SK-N-SH (cell line): ENCODE measurements around the gene PALM. TPM values are rescaled to one million over a fixed set of nuclear protein-coding genes. Genes with fewer than 3 reads are reported as not detected.

ENCODE experiments used
- CTCF ChIA-PET: fragments of 300-600, 350-600 bp; formaldehyde crosslinking; extraction: SDS; loops from one replicate; lab custom pipeline; 2021; lab: Yijun Ruan, JAX
- POLR2A ChIA-PET: fragments of 350-600 bp; sonication (Branson Sonifier 250); formaldehyde crosslinking; extraction: SDS; loops from one replicate; lab custom pipeline; 2020; ENCODE audit warnings: antibody characterized with exemption, inconsistent platforms; lab: Yijun Ruan, JAX
- DNase-seq: peaks from one replicate; pipeline ENCODE4 v3.0.0; 2012
- H2AFZ ChIP-seq: fragments of 200-600 bp; sonication (generic); 2 replicates; pipeline ENCODE4 v1.8.1; 2016; ENCODE audit warnings: antibody characterized with exemption, mild to moderate bottlenecking, low read depth
- H3F3A ChIP-seq: fragments of 200-600 bp; sonication (generic); replicated peaks from 2 replicates; pipeline ENCODE3; 2016; ENCODE audit warnings: antibody characterized with exemption, mild to moderate bottlenecking; ENCODE audit not compliant: insufficient read depth
- H3K27ac ChIP-seq, 2 experiments: fragments of 200-500 bp in 1 of 2; fragments of 200-600 bp in 1 of 2; sonication (Bioruptor generic) in 1 of 2; sonication (generic), shearing (Covaris generic) in 1 of 2; 2 replicates each; pipeline versions ENCODE4 v1.5.1 to v1.6.1; 2014 to 2016; ENCODE audit warnings: low read depth in 2 of 2, inconsistent platforms in 1 of 2, low read length in 1 of 2, mild to moderate bottlenecking in 1 of 2, mixed read lengths in 1 of 2
- H3K27me3 ChIP-seq: fragments of 200-600 bp; sonication (generic), shearing (Covaris generic); 2 replicates; pipeline ENCODE4 v1.6.1; 2016; ENCODE audit warnings: mixed run types; ENCODE audit not compliant: insufficient read depth
- H3K36me3 ChIP-seq, 2 experiments: fragments of 200-500 bp in 1 of 2; fragments of 200-600 bp in 1 of 2; sonication (Bioruptor generic) in 1 of 2; sonication (generic) in 1 of 2; replicated peaks in 1 of 2; 2 replicates each; pipeline versions ENCODE3 to v1.5.1; 2014 to 2016; ENCODE audit warnings: low read length in 1 of 2, mild to moderate bottlenecking in 1 of 2; ENCODE audit not compliant: insufficient read depth in 2 of 2, control insufficient read depth in 1 of 2
- H3K4me1 ChIP-seq, 2 experiments: fragments of 200-500 bp in 1 of 2; fragments of 200-600 bp in 1 of 2; sonication (Bioruptor generic) in 1 of 2; sonication (generic), shearing (Covaris generic) in 1 of 2; 2 replicates each; pipeline versions ENCODE4 v1.5.1 to v1.6.1; 2014 to 2016; ENCODE audit warnings: low read depth in 1 of 2, low read length in 1 of 2, mixed run types in 1 of 2; ENCODE audit not compliant: insufficient read depth in 2 of 2, control insufficient read depth in 1 of 2
- H3K4me2 ChIP-seq: fragments of 200-600 bp; sonication (generic), shearing (Covaris generic); 2 replicates; pipeline ENCODE4 v1.6.1; 2017; ENCODE audit warnings: mixed run types
- H3K4me3 ChIP-seq, 2 experiments: fragments of 200-500 bp in 1 of 2; fragments of 200-600 bp in 1 of 2; sonication (Bioruptor generic) in 1 of 2; sonication (generic), shearing (Covaris generic) in 1 of 2; 2 replicates each; pipeline versions ENCODE4 v1.5.1 to v1.8.1; 2014 to 2016; ENCODE audit warnings: low read depth in 2 of 2, inconsistent platforms in 1 of 2, low read length in 1 of 2, mild to moderate bottlenecking in 1 of 2, mixed read lengths in 1 of 2, moderate library complexity in 1 of 2
- H3K79me2 ChIP-seq: fragments of 200-600 bp; sonication (generic); 2 replicates; pipeline ENCODE4 v1.8.1; 2017; ENCODE audit warnings: mild to moderate bottlenecking; ENCODE audit not compliant: insufficient read depth
- H3K9ac ChIP-seq: fragments of 200-600 bp; sonication (generic); 2 replicates; pipeline ENCODE4 v1.6.1; 2017; ENCODE audit warnings: mixed run types
- H3K9me2 ChIP-seq: fragments of 200-600 bp; sonication (generic); 2 replicates; pipeline ENCODE4 v1.6.1; 2017; ENCODE audit warnings: mixed run types
- H3K9me3 ChIP-seq: fragments of 200-600 bp; sonication (generic); 2 replicates; pipeline ENCODE4 v1.6.1; 2017; ENCODE audit warnings: mixed run types, mild to moderate bottlenecking, moderate library complexity
- H4K20me1 ChIP-seq: fragments of 200-600 bp; sonication (generic); 2 replicates; pipeline ENCODE4 v1.6.1; 2017; ENCODE audit warnings: mild to moderate bottlenecking, mixed run types; ENCODE audit not compliant: insufficient read depth
- ELF1 ChIP-seq: IDR thresholded peaks from 2 replicates; pipeline ENCODE4 v1.4.0; 2012
- EZH2phosphoT487 ChIP-seq: fragments of 200-600 bp; sonication (generic); IDR thresholded peaks from 2 replicates; pipeline ENCODE4 v1.6.1; 2017; ENCODE audit warnings: low read depth, mixed run types, mild to moderate bottlenecking, antibody characterized with exemption, moderate library complexity, borderline replicate concordance
- FOXJ3 ChIP-seq: sonication (generic); formaldehyde crosslinking; IDR thresholded peaks from 2 replicates; pipeline ENCODE4 v1.5.1; 2020; ENCODE audit warnings: mild to moderate bottlenecking, missing genetic modification reagents
- GABPA ChIP-seq: IDR thresholded peaks from 2 replicates; pipeline ENCODE4 v1.4.0; 2012; ENCODE audit warnings: low read depth, mild to moderate bottlenecking
- GATA2 ChIP-seq: sonication (generic); formaldehyde crosslinking; IDR thresholded peaks from 2 replicates; pipeline ENCODE4 v1.5.0; 2020; ENCODE audit warnings: mild to moderate bottlenecking, missing genetic modification reagents
- MEF2A ChIP-seq: IDR thresholded peaks from 2 replicates; pipeline ENCODE4 v1.4.0; 2012; ENCODE audit warnings: low read depth, borderline replicate concordance
- MXI1 ChIP-seq: IDR thresholded peaks from 2 replicates; pipeline ENCODE4 v1.6.1; 2012; ENCODE audit warnings: mild to moderate bottlenecking, low read depth, low read length, improper control_type of control experiment
- NFIC ChIP-seq: IDR thresholded peaks from 2 replicates; pipeline ENCODE4 v1.4.0; 2012; ENCODE audit warnings: borderline replicate concordance
- NRF1 ChIP-seq: IDR thresholded peaks from 2 replicates; pipeline ENCODE4 v1.6.1; 2012; ENCODE audit warnings: low read depth, mild to moderate bottlenecking, low read length
- RAD21 ChIP-seq: IDR thresholded peaks from 2 replicates; pipeline ENCODE4 v1.6.1; 2012; ENCODE audit warnings: mild to moderate bottlenecking, low read length
- SMC3 ChIP-seq: IDR thresholded peaks from 2 replicates; pipeline ENCODE4 v1.6.1; 2012; ENCODE audit warnings: low read depth, low read length, improper control_type of control experiment
- TAF1 ChIP-seq: IDR thresholded peaks from 2 replicates; pipeline ENCODE4 v1.6.1; 2012; ENCODE audit warnings: low read depth, mild to moderate bottlenecking, low read length, moderate library complexity, borderline replicate concordance
- TCF12 ChIP-seq: IDR thresholded peaks from 2 replicates; pipeline ENCODE4 v1.4.0; 2012
- YY1 ChIP-seq: IDR thresholded peaks from 2 replicates; pipeline ENCODE4 v1.4.0; 2012; ENCODE audit warnings: low read depth, mild to moderate bottlenecking
- WGBS: methylation state at CpG from one replicate; pipeline ENCODE4 v1.1.6; 2017; ENCODE audit warnings: low lambda C conversion rate; 5-methylcytosine and 5-hydroxymethylcytosine counted together
- polyA plus RNA-seq, 3 experiments: library from polyadenylated mRNA; depleted of rRNA; stranded (reverse); fragments of >200 nt; gene quantifications; 2 replicates each; pipeline ENCODE4 v1.2.3, GENCODE V29; 2012
- TF ChIP-seq, protein P1 (sequence below): IDR thresholded peaks from 2 replicates; pipeline ENCODE4 v1.6.1; 2012; ENCODE audit warnings: mild to moderate bottlenecking, low read depth, low read length, moderate library complexity
- TF ChIP-seq, protein P2 (sequence below): IDR thresholded peaks from 2 replicates; pipeline ENCODE4 v1.4.0; 2012; ENCODE audit warnings: low read depth
- TF ChIP-seq, protein P3 (sequence below): fragments of 150-350 bp; IDR thresholded peaks from 2 replicates; pipeline ENCODE4 v1.6.1; 2016; ENCODE audit warnings: mild to moderate bottlenecking, low read depth, low read length
- TF ChIP-seq, protein P4 (sequence below): fragments of 150-350 bp; IDR thresholded peaks from 2 replicates; pipeline ENCODE4 v1.6.1; 2017; ENCODE audit warnings: antibody characterized with exemption, low read length, low read depth, borderline replicate concordance
- TF ChIP-seq, protein P5 (sequence below): IDR thresholded peaks from 2 replicates; pipeline ENCODE4 v1.4.0; 2012; ENCODE audit warnings: low read depth, borderline replicate concordance
- TF ChIP-seq, protein P6 (sequence below): fragments of 200-600 bp; sonication (generic); IDR thresholded peaks from 2 replicates; pipeline ENCODE4 v1.6.1; 2017; ENCODE audit warnings: antibody characterized with exemption, mild to moderate bottlenecking, moderate library complexity

Gene PALM
- polyA plus RNA-seq, 1 of the 3 experiments (the other 2 are of a cell fraction): 15.6 TPM

DNA sequence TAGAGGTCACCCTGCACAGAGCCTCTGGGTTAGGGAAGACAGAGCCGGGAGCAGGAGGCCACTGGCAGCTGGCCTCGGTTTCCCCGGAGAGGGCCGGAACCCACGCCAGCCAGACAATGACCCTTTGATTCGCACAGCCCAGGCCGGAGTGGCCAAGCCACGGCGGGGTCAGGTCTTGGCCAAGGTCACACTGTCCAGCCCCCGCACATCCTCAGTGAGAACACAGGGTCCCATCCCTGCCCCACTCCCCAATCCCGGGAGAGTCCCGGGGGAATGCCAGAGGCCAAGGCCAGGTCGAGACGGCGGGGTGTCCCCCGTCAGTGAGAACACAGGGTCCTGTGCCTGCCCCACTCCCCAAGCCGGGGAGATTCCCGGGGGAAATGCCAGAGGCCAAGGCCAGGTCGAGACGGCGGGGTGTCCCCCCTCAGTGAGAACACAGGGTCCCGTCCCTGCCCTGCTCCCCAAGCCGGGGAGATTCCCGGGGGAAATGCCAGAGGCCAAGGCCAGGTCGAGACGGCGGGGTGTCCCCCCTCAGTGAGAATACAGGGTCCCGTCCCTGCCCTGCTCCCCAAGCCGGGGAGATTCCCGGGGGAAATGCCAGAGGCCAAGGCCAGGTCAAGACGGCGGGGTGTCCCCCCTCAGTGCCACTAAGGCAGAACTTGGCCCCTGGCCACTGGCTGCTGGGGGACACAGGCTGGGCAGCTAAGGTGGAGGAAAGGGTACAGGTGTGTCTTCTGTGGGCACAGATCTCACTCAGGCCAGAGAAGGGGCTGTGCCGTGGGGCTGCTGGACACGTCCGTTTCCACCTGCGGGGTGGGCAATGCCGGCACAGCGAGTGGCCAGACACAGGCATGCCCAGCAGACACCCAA, 34.2 kb upstream of the PALM start:
- TF ChIP-seq GATA2 (CRISPR knock-in tag): no peak
- TF ChIP-seq, protein P1, sequence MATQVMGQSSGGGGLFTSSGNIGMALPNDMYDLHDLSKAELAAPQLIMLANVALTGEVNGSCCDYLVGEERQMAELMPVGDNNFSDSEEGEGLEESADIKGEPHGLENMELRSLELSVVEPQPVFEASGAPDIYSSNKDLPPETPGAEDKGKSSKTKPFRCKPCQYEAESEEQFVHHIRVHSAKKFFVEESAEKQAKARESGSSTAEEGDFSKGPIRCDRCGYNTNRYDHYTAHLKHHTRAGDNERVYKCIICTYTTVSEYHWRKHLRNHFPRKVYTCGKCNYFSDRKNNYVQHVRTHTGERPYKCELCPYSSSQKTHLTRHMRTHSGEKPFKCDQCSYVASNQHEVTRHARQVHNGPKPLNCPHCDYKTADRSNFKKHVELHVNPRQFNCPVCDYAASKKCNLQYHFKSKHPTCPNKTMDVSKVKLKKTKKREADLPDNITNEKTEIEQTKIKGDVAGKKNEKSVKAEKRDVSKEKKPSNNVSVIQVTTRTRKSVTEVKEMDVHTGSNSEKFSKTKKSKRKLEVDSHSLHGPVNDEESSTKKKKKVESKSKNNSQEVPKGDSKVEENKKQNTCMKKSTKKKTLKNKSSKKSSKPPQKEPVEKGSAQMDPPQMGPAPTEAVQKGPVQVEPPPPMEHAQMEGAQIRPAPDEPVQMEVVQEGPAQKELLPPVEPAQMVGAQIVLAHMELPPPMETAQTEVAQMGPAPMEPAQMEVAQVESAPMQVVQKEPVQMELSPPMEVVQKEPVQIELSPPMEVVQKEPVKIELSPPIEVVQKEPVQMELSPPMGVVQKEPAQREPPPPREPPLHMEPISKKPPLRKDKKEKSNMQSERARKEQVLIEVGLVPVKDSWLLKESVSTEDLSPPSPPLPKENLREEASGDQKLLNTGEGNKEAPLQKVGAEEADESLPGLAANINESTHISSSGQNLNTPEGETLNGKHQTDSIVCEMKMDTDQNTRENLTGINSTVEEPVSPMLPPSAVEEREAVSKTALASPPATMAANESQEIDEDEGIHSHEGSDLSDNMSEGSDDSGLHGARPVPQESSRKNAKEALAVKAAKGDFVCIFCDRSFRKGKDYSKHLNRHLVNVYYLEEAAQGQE: no peak
- TF ChIP-seq, protein P2, sequence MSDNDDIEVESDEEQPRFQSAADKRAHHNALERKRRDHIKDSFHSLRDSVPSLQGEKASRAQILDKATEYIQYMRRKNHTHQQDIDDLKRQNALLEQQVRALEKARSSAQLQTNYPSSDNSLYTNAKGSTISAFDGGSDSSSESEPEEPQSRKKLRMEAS: no peak
- TF ChIP-seq SMC3: no peak
- no peak for TF ChIP-seq TAF1
- TF ChIP-seq MXI1: no peak
- TF ChIP-seq, protein P3, sequence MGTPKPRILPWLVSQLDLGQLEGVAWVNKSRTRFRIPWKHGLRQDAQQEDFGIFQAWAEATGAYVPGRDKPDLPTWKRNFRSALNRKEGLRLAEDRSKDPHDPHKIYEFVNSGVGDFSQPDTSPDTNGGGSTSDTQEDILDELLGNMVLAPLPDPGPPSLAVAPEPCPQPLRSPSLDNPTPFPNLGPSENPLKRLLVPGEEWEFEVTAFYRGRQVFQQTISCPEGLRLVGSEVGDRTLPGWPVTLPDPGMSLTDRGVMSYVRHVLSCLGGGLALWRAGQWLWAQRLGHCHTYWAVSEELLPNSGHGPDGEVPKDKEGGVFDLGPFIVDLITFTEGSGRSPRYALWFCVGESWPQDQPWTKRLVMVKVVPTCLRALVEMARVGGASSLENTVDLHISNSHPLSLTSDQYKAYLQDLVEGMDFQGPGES: no peak
- TF ChIP-seq, protein P4, sequence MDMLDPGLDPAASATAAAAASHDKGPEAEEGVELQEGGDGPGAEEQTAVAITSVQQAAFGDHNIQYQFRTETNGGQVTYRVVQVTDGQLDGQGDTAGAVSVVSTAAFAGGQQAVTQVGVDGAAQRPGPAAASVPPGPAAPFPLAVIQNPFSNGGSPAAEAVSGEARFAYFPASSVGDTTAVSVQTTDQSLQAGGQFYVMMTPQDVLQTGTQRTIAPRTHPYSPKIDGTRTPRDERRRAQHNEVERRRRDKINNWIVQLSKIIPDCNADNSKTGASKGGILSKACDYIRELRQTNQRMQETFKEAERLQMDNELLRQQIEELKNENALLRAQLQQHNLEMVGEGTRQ: no peak
- TF ChIP-seq, protein P5, sequence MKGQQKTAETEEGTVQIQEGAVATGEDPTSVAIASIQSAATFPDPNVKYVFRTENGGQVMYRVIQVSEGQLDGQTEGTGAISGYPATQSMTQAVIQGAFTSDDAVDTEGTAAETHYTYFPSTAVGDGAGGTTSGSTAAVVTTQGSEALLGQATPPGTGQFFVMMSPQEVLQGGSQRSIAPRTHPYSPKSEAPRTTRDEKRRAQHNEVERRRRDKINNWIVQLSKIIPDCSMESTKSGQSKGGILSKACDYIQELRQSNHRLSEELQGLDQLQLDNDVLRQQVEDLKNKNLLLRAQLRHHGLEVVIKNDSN: no peak
- TF ChIP-seq FOXJ3 (CRISPR knock-in tag): no peak
- no peak for TF ChIP-seq GABPA
- TF ChIP-seq RAD21: no peak
- no peak for TF ChIP-seq NRF1
- no peak for TF ChIP-seq TCF12
- TF ChIP-seq, protein P6, sequence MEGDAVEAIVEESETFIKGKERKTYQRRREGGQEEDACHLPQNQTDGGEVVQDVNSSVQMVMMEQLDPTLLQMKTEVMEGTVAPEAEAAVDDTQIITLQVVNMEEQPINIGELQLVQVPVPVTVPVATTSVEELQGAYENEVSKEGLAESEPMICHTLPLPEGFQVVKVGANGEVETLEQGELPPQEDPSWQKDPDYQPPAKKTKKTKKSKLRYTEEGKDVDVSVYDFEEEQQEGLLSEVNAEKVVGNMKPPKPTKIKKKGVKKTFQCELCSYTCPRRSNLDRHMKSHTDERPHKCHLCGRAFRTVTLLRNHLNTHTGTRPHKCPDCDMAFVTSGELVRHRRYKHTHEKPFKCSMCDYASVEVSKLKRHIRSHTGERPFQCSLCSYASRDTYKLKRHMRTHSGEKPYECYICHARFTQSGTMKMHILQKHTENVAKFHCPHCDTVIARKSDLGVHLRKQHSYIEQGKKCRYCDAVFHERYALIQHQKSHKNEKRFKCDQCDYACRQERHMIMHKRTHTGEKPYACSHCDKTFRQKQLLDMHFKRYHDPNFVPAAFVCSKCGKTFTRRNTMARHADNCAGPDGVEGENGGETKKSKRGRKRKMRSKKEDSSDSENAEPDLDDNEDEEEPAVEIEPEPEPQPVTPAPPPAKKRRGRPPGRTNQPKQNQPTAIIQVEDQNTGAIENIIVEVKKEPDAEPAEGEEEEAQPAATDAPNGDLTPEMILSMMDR: no peak
- no peak for TF ChIP-seq ELF1
- TF ChIP-seq EZH2phosphoT487: no peak
- TF ChIP-seq NFIC: no peak
- TF ChIP-seq YY1: no peak
- TF ChIP-seq MEF2A: no peak
- POLR2A ChIA-PET: interaction anchor here (1.1 kb wide), 1 partner anchor 310 kb away, joined by 4 read pairs; the partner anchor contains the start of gene WDR18
- H3K27ac ChIP-seq: no peak overlapping the region
- H3K4me1 ChIP-seq: peaks cover 8 to 29% of the 10 kb centered on the region in 2 experiments; a peak in 3 of 4 replicates
- H4K20me1 ChIP-seq: no peaks in the 10 kb centered on the region
- H3K9me3 ChIP-seq: no peaks in the 10 kb centered on the region
- no peak overlapping the region for H3K9ac ChIP-seq
- WGBS: 85% methylated on average over 27 of the region's 38 CpGs
- no peak overlapping the region for H3K4me3 ChIP-seq
- CTCF ChIA-PET: interaction anchor here (0.5 to 6.0 kb wide), 9 partner anchors 8 to 93 kb away, joined by 3 to 33 read pairs (median 3); partner anchors contain the start of gene RNF126
- H3K9me2 ChIP-seq: no peaks in the 10 kb centered on the region
- H3K27me3 ChIP-seq: no peaks in the 10 kb centered on the region
- H3K4me2 ChIP-seq: no peak overlapping the region
- H3F3A ChIP-seq: peaks cover 10% of the 10 kb centered on the region
- peaks cover 25% of the 10 kb centered on the region for H3K79me2 ChIP-seq
- no peak for DNase-seq
- peaks cover 0 to 3% of the 10 kb centered on the region in 2 experiments for H3K36me3 ChIP-seq
- no peak overlapping the region for H2AFZ ChIP-seq
